HG02840 (cell line): ENCODE data around the gene ID3.
A peak's percentile ranks its signal among the peaks of the same experiment; 100 is the strongest.

ENCODE experiments used
- ATAC-seq: cut with Tn5 transposase; IDR thresholded peaks from one replicate; pipeline ENCODE4 v1.9.1; 2021; ENCODE audit warnings: mild to moderate bottlenecking, moderate library complexity, moderate number of reproducible peaks; ENCODE audit not compliant: unreplicated experiment, low FRiP score

ID3 gene, protein sequence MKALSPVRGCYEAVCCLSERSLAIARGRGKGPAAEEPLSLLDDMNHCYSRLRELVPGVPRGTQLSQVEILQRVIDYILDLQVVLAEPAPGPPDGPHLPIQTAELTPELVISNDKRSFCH

DNA sequence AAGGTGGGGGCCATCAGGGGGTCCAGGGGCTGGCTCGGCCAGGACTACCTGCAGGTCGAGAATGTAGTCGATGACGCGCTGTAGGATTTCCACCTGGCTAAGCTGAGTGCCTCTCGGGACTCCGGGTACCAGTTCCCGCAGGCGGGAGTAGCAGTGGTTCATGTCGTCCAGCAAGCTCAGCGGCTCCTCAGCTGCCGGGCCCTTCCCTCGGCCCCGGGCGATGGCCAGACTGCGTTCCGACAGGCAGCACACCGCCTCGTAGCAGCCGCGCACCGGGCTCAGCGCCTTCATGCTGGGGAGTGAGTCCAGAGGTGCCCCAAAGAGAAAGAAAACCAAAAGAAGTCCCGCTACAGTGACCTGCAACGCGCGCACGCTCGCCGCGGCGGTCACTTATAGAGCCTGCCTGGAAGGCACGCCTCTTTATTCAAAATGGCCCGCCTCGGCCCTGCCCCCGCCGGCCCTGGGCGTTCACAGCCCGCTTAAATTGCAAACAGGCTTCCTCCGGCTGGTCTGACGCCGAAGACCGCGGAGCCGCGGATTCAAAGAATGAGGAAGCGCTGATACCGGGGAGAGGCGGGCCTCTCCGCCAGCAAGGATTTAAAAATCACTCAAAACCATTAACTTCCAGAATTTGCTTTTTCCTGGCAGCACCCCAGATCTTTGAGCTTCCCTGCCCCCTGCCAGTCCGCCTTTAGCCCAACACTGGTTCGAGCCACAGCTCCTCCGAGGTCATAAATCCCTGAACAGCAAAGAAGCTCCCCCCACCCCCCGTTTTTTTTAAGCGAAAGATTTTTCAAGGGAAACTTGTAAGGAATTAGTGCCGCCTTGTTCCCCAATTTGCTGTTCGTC, at the start of gene ID3:
ID3 (minus strand) TSS at position 366 of the 849 bp plus-strand sequence; CDS start at position 291, 75 bp downstream.
- ATAC-seq: peak; percentile 65

DNA sequence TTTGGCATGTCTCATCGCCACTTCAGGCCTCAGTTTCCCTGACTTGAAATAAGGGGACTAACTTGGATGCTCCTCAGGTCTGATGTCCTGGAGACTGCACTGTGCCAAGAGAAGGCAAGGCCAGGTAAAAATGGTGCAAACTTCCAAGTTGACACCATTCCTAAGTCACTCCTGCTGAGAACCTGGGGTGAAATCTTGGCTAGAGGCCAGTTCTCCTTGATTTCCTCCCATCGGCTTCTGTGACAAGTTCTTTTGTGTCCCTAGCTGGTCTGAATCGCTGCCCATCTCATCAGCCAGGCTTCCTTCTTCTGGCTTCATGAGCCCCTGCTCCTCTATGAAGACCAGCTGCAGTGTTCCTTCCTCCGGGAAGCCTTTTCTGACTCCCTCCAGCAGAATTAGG, 48.6 kb upstream of the ID3 start:
- ATAC-seq: no peak

DNA sequence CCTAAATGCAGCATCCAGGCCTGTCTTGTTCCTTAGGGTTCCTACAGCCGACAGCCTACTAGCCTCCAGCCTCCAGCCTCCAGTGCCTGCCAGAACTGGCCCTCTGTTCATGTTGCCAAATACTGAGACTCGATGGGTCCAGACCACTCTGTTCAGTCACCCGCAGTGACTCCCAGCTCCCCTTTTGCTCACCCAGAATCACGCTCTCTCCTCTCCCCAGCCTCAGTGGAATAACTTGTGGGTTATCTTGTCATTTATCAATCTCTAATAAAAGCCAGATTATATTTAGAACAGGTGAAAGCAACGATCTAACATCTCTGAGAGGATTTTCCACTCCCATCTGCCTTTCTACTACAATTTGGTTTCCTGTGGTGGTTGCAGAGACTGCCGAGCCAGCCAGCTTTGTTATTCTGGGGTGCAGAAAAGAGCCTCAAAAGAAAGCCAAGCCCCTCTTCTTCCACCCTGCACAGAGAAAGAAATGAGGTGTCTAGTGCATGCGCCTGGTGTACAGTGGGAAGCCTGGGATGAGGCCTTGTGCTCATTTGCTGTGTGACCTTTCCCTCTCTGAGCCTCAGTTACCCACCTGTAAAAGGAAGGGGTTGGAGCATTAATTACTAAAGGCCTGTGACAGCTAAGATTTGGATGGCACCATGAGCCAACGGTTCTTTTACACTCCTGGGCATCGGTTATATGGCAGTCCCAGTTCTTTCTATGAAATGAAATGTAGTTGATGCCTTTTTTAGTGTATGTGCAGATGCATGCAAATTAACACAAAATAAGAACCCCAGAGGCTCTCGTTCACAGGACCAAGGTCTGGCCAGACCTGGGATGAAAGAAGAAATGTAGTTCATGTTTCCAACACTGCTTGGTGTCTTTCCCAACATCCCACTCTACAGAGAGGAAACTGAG, 42.9 kb upstream of the ID3 start:
- no peak for ATAC-seq

DNA sequence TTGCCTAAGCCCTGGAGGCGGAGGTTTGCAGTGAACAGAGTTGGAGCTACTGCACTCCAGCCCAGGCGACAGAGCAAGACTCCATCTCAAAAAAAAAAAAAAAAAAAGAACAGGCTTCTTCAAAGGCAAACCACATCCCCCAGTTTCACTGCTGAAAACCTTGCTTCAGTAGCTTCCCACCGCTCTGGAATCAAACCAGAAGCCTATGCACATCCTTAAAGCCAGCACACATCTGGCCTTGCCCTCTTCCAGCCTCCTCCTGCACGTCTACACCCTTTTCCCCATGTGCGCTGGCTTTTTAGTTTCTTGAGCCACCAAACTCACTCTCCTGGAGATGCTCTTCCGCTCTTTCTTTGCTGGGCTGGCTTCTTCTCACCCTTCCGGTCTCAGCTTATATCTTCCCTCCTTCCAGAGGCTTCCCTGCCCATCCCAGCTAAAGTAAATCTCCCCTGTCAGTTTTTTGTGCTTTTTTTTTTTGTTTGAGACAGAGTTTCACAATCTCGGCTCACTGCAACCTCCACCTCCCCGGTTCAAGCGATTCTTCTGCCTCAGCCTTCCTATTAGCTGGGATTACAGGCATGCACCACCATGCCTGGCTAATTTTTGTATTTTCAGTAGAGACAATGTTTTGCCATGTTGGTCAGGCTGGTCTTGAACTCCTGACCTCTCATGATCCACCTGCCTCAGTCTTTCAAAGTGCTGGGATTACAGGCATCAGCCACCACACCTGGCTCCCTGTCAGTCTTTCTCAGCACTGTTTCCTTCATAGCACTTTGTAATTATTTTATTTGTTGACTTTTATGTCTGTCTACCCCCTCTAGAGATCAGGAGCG, 42.0 kb upstream of the ID3 start:
- no peak for ATAC-seq

DNA sequence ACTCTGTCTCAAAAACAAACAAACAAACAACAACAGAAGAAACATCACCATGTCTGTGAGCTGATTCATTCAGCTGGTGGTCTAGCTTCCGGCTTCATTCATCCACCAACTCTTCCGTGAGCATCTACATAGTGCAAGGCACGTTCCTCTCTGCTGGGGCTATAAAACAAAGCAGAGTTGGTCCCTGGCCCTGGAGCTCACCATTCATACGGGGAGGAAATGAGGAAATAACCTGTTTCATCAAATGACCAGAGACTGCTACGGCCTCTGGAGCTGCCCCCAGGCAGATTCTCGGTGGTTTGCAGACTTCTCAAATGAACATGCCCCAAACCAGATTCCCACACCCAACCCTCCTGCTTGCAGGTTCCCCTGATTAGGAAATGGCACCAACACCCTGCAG, 41.0 kb upstream of the ID3 start:
- no peak for ATAC-seq

DNA sequence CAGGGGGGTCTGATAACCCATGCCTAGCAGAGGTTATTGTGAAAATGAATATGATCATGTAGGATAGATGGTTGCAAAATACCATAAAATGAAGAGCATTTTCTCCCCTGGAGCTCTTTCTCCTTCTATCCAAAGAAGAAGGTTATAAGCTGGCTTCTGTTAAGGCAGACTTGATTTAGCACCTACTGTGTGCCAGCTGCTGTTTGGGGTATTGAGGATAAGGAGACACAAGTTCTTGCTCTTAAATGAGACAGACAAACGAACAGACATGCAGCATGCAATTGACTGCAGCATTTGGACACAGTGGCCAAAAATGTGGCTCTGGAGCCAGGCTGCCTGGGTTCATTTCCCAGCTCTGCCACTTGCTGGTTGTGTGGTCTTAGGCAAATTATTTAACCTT, 39.8 kb upstream of the ID3 start:
- no peak for ATAC-seq

DNA sequence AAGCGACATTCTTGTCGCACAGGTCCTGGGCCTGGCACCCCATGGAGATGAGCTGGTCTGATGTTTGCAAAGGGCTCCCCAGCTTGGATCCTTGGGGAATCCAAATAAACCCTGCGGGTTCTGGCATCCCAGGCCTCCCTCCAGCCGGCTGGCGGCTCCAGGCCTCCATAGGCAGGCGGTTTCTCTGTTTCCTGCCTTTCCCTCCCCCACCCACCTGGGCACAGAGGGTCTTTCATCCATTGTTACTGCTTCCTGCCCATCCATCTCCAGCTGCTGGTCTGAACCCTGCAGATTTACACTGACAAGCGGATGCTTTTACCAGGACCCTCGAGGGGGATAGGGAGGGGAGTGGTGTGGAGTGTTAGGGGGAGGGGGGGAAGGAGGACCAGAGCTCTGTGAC, 39.1 kb upstream of the ID3 start:
- no peak for ATAC-seq

DNA sequence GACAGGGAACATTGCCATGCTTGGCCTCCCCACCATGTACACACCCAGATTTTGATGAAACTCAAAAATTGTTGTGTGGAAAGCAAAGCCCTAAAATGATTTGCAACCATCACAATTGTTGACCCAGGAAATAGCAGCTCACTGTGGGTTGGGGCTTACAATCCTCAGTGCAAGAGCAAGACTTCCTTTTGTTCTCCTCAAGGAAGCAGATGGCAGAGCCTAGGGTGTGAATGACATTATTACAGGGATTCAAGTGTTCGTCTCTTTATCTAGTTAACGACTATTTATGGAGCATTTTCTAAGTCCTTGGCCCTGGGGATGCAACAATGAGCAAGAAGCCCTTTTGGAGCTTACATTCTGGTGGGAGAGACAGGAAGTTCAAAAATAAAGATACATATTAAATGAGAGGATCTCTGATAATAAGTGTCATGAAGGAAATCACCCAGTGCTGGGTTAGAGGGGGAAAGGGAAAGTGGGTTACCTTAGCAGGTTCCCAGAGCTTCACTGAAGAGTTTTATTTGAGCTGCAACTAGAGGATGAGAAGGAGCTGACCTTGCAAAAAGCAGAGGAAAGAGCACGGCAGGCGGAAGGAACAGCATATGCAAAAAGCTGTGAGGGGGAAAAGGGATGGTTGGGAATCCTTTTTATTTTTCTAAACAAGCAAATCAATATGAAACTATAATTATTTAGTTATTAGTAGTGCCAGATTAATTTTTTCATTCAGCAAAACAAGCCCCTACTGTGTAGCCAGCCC, 38.5 kb upstream of the ID3 start:
- ATAC-seq: no peak

DNA sequence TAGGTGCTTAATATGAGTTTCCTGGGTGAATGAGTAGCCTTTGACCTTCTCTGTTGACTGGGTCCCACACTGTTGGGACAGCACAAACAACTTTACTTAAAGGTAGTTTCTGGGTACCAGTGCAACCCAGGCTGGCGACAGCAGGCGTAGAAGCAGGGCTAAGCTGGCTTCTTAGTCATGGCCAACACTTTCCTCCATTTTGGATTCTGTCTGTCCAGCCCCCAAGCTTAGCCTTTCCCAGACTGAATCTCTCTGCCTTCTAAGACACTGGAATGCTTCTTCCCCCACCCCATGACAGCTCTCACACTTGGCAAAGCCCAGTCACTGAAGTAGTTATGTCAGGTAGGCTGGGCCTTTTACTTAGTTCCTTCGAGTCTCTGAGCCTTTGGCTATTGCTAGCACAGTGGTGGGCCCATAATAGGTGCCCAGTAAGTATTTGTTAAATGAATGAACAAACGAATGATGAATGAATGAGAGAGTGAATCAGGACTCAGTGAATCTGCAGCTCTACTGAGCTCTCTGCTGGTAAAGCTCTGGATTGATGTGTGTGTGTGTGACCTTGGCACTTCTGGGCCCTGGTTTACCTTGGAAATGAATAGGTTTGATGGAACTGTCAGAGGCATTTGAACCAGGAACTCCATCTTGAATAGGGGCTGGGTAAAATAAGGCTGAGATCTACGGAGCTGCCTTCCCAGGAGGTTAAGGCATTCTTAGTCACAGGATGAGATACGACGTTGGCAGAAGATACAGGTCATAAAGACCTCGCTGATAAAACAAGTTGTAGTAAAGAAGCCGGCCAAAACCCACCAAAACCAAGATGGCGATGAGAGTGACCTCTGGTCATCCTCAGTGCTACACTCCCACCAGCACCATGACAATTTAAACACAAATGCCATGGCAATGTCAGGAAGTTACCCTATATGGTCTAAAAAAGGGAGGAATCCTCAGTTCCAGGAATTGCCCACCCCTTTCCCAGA, 37.4 kb upstream of the ID3 start:
- ATAC-seq: no peak

DNA sequence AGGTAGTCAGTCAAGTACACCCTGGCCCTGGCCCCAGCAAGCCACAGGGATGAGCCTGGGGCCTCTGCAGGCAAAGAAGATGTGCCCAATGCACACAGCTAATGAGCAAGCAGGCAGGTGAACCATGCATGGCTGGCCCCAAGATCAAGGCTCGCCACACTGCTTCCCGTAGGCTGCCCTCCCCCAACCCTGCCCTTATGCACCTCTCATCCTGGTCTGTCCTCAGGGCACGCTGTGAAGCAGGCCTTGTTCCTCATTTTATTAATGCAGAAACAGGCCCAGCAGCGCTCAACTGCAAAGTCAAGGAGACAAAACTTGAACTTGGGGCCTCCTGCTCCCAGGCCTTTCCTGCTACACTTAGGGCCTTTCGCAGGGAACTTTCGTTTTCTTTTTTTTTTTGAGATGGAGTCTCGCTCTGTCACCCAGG, 35.6 kb upstream of the ID3 start:
- no peak for ATAC-seq

DNA sequence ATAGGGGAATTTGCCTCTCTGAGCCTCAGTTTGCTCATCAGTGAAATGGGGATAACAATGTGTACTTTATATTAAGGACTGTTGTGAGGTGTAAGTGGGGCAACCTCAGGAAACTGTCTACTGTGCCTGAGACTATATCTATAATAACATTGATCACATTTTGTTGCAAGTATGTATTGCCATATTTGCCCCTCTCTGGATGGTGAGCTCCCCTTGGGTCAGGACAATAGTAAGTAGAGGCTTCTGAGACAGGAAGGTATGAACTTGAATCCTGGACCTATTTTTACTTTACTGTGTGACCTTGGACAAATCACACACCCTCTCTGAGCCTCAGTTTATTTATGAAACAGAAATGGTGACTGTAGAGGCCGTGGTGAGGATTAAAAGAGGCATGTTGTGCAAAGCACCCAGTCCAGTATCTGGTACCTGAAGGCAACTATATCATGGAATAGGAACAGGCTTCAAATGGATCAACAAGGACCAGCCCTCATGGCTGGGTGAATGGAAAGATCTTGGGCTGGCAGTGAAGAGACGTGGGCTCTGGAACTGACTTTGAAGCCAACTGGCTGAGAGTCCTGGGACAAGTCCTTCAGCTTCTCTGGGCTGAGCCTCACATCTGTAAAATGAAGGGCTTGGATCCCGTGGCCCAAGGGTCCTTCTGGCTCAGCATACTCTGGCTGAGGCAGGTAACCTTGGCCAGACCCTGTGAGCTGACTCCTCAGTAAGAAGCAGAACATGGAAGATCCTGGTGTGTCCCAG, 35.0 kb upstream of the ID3 start:
- no peak for ATAC-seq

DNA sequence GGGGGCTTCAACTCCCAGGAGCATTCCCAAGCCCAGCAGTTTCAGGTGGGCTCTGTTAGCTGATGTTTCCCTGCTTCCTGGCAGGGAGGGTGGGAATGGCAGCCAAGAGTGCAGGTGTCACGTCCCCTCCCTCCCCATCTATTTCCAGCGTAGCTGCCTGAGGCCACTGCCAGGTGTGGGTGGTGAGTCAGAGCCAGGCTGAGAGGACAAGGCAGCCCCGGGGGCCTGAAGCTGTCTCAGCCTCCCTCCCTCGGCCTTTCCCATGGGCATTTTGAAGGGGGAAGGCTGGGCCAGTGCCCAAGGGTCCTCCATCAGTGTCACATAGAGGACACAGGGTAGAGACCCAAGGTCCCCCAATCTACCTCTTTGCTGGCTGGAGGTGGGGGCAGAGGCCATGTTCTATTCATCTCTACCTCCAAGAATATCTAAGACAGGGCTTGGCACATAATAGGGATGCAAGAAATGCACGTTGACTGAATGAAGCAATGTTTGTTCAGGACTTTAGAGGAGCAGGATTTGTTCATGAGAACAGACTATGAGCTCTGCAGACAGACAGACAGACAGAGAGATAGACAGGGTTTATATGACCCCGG, 34.4 kb upstream of the ID3 start:
- ATAC-seq: no peak

DNA sequence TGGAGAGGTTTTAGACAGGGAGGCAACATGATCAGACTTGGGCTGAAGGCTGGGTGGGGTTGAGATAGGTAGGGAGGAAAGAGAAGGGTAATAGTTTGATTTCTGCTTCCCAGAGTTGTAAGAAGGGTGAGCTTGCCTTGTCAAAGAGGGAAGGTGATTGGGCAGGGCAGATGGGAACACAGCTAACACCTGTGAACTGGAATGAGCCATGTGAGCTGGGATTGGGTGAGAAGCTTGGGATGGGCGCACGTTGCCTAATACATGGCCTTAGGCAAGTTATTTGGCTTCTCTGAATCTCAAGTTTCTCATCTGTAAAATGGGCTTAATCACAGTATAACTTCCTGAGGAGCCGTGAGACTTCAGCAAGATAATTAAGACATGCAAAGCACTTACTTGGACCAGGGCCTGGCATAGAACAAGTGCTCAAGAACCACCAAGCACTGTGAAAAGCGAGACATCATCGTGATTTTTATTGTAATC, 33.8 kb upstream of the ID3 start:
- no peak for ATAC-seq

DNA sequence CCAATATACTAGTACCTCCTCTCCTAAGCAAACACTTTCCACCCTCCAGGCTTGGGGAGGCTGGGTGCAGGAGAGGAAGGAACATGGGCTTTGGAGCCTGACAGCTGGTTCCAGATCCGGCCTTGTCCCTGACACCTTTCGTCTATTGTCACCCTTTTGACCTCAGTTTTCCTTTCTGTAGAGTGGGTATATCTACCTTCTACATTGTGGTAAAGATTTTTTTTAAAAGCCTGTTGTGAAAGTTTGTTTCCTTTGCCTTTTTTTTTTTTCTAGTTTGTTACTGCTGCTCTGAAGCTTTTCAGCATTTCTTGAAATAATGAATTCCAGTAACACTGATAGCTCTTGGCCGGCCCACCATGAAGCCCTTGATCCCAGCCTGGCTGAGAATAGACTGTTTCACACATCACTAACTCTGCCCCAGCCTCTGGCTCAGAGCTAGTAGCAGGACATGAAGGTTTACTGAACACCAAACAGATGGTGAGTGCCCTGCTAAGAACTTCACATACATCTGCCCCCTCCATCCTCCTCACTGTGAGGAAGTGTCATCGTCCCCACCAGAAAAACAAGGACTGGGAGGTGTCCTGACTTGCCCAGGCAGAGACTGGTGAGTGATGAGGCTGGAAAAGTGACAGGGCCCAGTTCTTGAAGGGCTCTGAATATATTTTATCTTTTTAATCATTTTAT, 33.0 kb upstream of the ID3 start:
- no peak for ATAC-seq

DNA sequence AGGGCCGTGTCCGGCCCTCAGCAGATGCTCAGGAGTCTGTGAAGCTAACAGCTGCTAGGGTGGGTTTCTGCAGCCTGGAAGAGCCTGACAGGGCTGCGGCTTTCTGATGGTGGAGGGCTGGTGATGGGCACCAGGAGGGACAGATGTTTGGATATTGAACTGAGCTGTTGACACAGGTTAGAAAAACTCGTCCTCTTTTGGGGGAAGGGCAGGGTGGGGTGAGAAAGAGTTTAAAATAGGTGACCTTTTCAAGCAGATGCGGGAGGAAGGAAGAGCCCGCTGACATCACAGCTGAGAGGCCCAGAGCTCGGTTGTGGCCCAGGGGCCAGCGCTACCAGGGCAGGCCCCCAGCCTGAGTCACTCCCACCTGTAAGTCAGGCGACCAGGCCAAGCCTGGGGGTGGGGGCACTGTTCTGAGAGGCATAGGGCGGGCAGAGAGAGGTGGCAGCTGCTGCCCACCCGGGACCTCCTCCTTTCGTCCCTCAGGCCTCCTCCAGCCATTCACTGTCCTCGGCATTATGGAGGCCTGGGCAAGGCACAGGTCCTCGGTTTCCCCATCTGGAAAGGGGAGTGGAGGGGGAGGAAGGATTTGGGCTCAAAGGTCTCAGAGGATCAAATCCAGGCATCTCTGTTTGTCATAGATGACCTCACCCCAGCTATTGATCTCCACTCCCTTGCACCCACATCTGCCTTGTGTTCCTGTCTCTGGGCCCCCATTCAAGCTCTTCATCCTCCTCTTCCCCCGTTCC, 32.3 kb upstream of the ID3 start:
- ATAC-seq: no peak
